ENCODE measurements around the gene OSBPL2.

Gene OSBPL2

GRCh38 chr20:62296724-62297448 lies 58.6 kb downstream of the OSBPL2 start:
- no peak for DNase-seq (ENCODE audit: low read depth in 1 of 2, low spot score in 1 of 2)

GRCh38 chr20:62297449-62298227 lies 59.3 kb downstream of the OSBPL2 start:
- no peak for DNase-seq (ENCODE audit: low read depth in 1 of 2, low spot score in 1 of 2)

DNA sequence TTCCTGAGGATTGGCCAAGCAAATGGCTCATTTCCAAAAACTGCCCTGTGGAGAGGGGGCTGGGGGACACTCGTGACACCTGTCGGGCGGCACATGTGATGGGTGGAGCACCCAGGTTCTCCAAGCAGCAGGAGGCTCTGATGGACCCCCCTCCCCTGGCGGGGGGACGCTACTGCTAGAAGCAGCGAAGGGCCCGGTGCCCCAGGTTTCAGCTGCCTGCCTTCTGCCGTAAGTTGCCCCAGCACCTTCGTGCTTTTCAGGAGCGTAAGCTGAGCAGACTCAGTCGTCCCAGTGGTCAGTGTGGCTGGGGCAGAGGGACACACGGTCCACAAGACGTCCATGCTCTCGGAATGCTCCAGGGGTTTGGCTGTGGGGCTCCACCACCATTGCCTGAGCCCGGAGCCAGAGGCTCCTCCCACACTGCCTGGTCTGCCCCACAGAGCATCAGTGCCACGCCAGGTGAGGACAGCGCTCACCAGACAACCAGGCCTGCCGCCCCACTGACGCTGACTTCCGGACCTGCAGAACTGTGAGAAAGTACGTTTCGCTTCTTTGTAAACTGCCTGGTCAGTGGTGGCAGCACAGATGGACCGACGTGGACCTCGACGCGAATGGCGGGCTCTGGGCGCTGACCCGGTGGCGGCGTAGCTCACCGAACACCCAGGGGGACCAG lies 60.4 kb downstream of the OSBPL2 start:
- no peak for DNase-seq (ENCODE audit: low read depth in 1 of 2, low spot score in 1 of 2)

DNA sequence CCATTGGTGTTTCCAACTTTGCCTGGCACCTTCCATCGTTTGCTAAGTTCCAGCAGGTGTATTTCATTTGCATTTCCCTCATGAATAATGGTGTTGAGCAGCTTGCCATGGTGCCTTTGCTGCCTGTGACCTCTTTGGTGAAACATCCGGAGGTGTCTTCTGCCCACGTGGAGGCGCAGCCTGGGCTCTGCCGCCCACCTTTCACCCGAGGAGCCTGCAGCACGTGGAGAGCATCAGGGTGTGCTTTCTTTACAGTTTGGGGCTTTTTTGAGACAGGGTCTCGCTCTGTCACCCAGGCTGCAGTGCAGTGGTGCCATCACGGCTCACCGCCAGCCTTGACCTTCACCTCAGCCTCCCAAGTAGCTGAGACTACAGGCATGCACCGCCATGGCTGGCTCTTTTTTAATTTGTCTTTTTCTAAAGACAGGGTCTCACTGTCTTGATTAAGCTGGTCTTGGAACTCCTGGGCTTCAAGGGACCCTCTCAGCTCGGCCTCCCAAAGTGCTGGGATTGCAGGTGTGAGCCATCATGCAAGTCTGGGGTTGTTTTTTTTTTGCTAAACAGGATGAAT lies 61.4 kb downstream of the OSBPL2 start:
- no peak for DNase-seq (ENCODE audit: low read depth in 1 of 2, low spot score in 1 of 2)

- no peak for DNase-seq (ENCODE audit: low read depth in 1 of 2, low spot score in 1 of 2)
These were observed 62.0 kb downstream of the OSBPL2 start for GRCh38 chr20:62300319-62300718.

DNA sequence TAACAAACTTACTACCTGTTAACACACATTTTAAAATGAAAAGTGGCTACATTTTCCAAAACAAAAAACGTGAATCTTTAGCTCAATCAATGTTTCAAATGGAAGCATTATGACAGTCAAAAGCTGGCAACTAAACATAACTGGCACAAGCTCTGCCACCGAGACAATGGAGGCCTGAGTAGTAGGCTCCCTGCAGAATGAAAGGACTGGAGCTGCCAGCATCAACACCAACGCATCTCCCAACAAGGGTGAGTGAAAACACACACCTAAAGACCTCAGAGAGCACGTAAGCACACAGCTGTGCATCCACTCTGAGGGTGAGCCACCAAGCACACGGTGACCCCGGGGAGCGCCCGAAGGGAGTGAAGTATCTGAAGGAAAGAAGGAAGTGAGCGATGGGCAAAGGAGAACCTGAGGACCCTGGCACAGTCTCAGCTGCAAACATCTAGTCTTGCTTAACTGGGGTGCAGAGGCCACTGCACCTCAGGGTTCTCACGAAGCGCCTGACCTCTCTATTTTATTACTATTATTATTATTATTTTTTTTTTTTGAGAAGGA lies 62.9 kb downstream of the OSBPL2 start:
- no peak for DNase-seq (ENCODE audit: low read depth in 1 of 2, low spot score in 1 of 2)

GRCh38 chr20:62301773-62302340 lies 63.5 kb downstream of the OSBPL2 start:
- peak; percentile 75 to 77 for DNase-seq (ENCODE audit: low read depth in 1 of 2, low spot score in 1 of 2)

DNA sequence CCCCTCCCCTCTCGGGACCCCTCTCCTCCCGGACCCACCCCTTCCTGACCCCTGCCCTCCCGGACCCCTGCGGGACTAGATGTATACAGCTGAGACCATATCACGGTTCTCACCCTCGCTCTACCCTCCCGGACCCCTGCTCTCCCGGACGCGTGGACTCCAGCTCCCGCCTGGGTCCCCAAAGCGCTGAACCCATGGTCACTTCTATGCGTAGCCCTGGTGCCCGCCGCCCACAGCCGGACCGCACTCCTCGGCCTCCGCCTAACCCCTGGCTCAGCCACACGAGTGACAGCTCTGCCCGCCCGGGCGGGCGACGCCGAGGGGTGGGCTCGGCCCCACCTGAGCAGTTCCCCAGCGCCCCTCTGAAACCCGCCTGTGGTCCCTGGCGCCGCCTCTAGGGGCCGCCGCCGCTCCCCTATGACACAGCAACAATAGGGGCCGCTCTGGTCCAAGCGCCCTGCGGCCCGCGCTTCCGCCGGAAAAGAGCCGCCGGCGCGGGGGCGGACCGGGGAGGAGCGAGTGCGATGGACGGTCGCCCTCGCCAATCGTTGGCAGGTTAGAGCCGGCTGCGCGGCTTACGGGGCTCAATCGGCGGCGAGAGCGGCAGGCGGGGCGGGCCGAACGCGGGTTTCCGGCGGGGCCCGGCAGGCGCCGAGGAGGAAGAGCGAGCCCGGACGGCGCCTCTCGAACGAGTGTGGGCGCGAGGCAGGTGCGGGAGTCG lies 64.2 kb downstream of the OSBPL2 start, which contains the start of gene ADRM1:
ADRM1 (plus strand) TSS at position 657 of the 721 bp plus-strand sequence. CDS start 572 bp downstream, outside the sequence.
- DNase-seq (ENCODE audit: low read depth in 1 of 2, low spot score in 1 of 2) = peak; percentile 86 to 96

DNA sequence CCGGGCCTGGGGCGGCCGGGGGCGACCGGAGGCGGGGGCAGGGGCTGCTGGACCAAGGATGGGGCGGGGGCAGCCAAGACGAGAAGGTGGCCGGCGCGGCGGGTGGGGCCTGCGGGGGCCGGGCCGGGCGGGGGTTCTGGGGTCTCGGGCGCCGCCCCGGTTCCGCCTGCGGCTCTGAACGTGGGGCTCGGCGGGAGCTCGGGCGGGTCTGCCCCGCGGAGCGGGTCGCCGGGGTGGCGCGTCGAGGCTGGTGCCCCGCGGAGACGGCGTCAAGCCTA lies 64.7 kb downstream of the OSBPL2 start:
- DNase-seq (ENCODE audit: low read depth in 1 of 2, low spot score in 1 of 2) = no peak

- DNase-seq (ENCODE audit: low read depth in 1 of 2, low spot score in 1 of 2) = no peak
These were observed 65.3 kb downstream of the OSBPL2 start for GRCh38 chr20:62303340-62304226.

GRCh38 chr20:62304331-62305148 lies 66.2 kb downstream of the OSBPL2 start:
- DNase-seq (ENCODE audit: low read depth in 1 of 2, low spot score in 1 of 2) = no peak

GRCh38 chr20:62305149-62305764 lies 66.9 kb downstream of the OSBPL2 start:
- DNase-seq (ENCODE audit: low read depth in 1 of 2, low spot score in 1 of 2) = no peak

DNA sequence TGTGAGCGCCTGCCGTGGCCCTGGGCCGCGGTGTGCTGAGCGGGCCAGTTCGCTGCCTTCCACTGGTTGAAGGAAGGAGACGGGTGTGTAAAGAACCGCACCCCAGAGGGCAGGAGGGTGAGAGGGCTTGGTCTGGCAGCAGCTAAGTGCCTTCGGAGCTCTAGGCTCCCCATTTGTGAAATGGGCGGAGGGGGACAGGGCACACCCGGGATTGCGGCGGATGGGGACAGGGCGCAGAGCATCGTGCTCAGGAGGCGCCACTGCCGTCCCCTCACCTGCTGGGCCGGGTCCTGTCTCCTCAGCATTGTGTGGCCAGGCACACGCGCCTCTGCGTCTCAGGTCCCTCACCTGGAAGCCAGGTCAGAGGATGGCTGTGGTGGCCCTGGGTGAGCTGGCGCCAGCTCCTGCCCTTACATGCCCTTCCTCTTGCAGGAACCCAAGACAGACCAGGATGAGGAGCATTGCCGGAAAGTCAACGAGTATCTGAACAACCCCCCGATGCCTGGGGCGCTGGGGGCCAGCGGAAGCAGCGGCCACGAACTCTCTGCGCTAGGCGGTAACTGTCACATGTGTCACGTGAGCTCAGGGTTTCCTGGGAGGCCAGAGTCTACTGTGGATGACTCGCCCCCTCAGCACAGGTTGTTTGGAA lies 67.6 kb downstream of the OSBPL2 start:
- no peak for DNase-seq (ENCODE audit: low read depth in 1 of 2, low spot score in 1 of 2)

- no peak for DNase-seq (ENCODE audit: low read depth in 1 of 2, low spot score in 1 of 2)
These were observed 68.3 kb downstream of the OSBPL2 start for GRCh38 chr20:62306414-62307187.

- no peak for DNase-seq (ENCODE audit: low read depth in 1 of 2, low spot score in 1 of 2)
These were observed 69.1 kb downstream of the OSBPL2 start for GRCh38 chr20:62307226-62308101.

Data from activated T-helper 1 cell treated with anti-CD3 and anti-CD28 coated beads, Interleukin-2, amount 50 U/mL, for 16 hours (primary cell).